H1 (cell line): ENCODE measurements around the gene BICRAL. TPM values are rescaled to one million over a fixed set of nuclear protein-coding genes. Genes with fewer than 3 reads are reported as not detected.

Experiments used
- CTCF ChIA-PET: fragments of 300-600 bp; sonication (Branson Sonifier 250); formaldehyde crosslinking; loops from one replicate; lab custom pipeline; 2021; ENCODE audit not compliant: partially characterized antibody; lab: Charles Lee
- POLR2A ChIA-PET: fragments of 300-600 bp; sonication (Branson Sonifier 250); formaldehyde crosslinking; loops from one replicate; lab custom pipeline; 2021; ENCODE audit warnings: inconsistent platforms; ENCODE audit not compliant: partially characterized antibody; lab: Charles Lee
- DNase-seq, 2 experiments: peaks; one replicate each; pipeline versions ENCODE4 v3.0.0 to v3.0.0-alpha.2; 2010 to 2022; ENCODE audit warnings: low spot score in 2 of 2, low read depth in 1 of 2, mixed read lengths in 1 of 2
- FAIRE-seq: peaks from 2 replicates; lab custom pipeline; 2011; peaks lifted over from hg19 to GRCh38; lab: Jason Lieb, UNC
- H2AFZ ChIP-seq: 2 replicates; pipeline ENCODE4 v1.8.1; 2012; ENCODE audit warnings: low read length, inconsistent platforms
- H2AK5ac ChIP-seq: 2 replicates; pipeline ENCODE4 v1.6.1; 2013; ENCODE audit warnings: low read depth, low read length
- H2BK120ac ChIP-seq: replicated peaks from 2 replicates; pipeline ENCODE3; 2013; ENCODE audit warnings: low read depth, low read length, inconsistent platforms
- H2BK12ac ChIP-seq: 2 replicates; pipeline ENCODE4 v1.6.1; 2013; ENCODE audit warnings: low read depth, low read length
- H2BK15ac ChIP-seq: 2 replicates; pipeline ENCODE4 v1.6.1; 2013; ENCODE audit warnings: low read length
- H2BK20ac ChIP-seq: 2 replicates; pipeline ENCODE4 v1.6.1; 2013; ENCODE audit warnings: low read length
- H2BK5ac ChIP-seq: 2 replicates; pipeline ENCODE4 v1.6.1; 2013; ENCODE audit warnings: low read depth, low read length
- H3K14ac ChIP-seq: 2 replicates; pipeline ENCODE4 v1.6.1; 2013; ENCODE audit warnings: inconsistent platforms; ENCODE audit not compliant: insufficient read length
- H3K18ac ChIP-seq: 2 replicates; pipeline ENCODE4 v1.6.1; 2013; ENCODE audit warnings: low read length; ENCODE audit errors: extremely low read depth
- H3K23ac ChIP-seq: 2 replicates; pipeline ENCODE4 v1.6.1; 2013; ENCODE audit warnings: inconsistent platforms; ENCODE audit not compliant: insufficient read length
- H3K23me2 ChIP-seq: 2 replicates; pipeline ENCODE4 v1.6.1; 2013; ENCODE audit warnings: low read depth, low read length
- H3K27ac ChIP-seq: 2 replicates; pipeline ENCODE4 v1.6.1; 2011; ENCODE audit warnings: low read depth, low read length, inconsistent platforms
- H3K27me3 ChIP-seq, 4 experiments: replicated peaks in 1 of 4; 1 replicate in 1 of 4; 2 replicates in 3 of 4; pipeline versions ENCODE4 v1.6.1 to v1.8.1; 2011 to 2013; ENCODE audit warnings: low read length in 3 of 4, mild to moderate bottlenecking in 3 of 4, inconsistent platforms in 2 of 4, mixed read lengths in 2 of 4, moderate library complexity in 1 of 4; ENCODE audit not compliant: control insufficient read depth in 3 of 4, insufficient read depth in 3 of 4; ENCODE audit errors: extremely low read depth in 1 of 4
- H3K36me3 ChIP-seq, 4 experiments: 2 replicates each; pipeline versions ENCODE4 v1.6.1 to v1.8.1; 2011 to 2013; ENCODE audit warnings: mild to moderate bottlenecking in 4 of 4, low read length in 3 of 4, moderate library complexity in 2 of 4, control low read depth in 1 of 4, inconsistent platforms in 1 of 4; ENCODE audit not compliant: insufficient read depth in 4 of 4, control insufficient read depth in 2 of 4
- H3K4ac ChIP-seq: replicated peaks from 2 replicates; pipeline ENCODE3; 2013; ENCODE audit warnings: low read length, low read depth, mixed read lengths, inconsistent platforms; ENCODE audit not compliant: insufficient read length
- H3K4me1 ChIP-seq, 4 experiments: replicated peaks in 1 of 4; 1 replicate in 1 of 4; 2 replicates in 3 of 4; pipeline versions ENCODE4 v1.6.1 to v1.8.1; 2011 to 2013; ENCODE audit warnings: low read length in 3 of 4, inconsistent platforms in 2 of 4, mixed read lengths in 1 of 4; ENCODE audit not compliant: insufficient read depth in 4 of 4, control insufficient read depth in 3 of 4
- H3K4me2 ChIP-seq, 2 experiments: 2 replicates each; pipeline versions ENCODE4 v1.6.1 to v1.8.1; 2011 to 2013; ENCODE audit warnings: low read depth in 2 of 2, low read length in 2 of 2, control low read depth in 1 of 2, inconsistent platforms in 1 of 2, mild to moderate bottlenecking in 1 of 2; ENCODE audit not compliant: insufficient read depth in 1 of 2
- H3K4me3 ChIP-seq, 4 experiments: fragments of 200-600, 300-600 bp in 1 of 4; sonication (generic), shearing (Covaris generic), sonication (Bioruptor Twin) in 1 of 4; 2 replicates each; pipeline versions ENCODE4 v1.5.1 to v1.8.1; 2011 to 2016; ENCODE audit warnings: low read length in 4 of 4, low read depth in 3 of 4, control low read depth in 2 of 4, inconsistent platforms in 2 of 4, mild to moderate bottlenecking in 2 of 4, mixed read lengths in 1 of 4, moderate library complexity in 1 of 4; ENCODE audit not compliant: insufficient read depth in 2 of 4; ENCODE audit errors: extremely low read depth in 1 of 4
- H3K56ac ChIP-seq: replicated peaks from 2 replicates; pipeline ENCODE3; 2013; ENCODE audit warnings: low read depth, mild to moderate bottlenecking, mixed read lengths, low read length, inconsistent platforms; ENCODE audit not compliant: insufficient read length
- H3K79me1 ChIP-seq: 2 replicates; pipeline ENCODE4 v1.6.1; 2013; ENCODE audit warnings: low read depth, low read length, control low read depth
- H3K79me2 ChIP-seq, 2 experiments: 2 replicates each; pipeline versions ENCODE4 v1.6.1 to v1.8.1; 2012 to 2013; ENCODE audit warnings: low read length in 2 of 2, mild to moderate bottlenecking in 2 of 2, inconsistent platforms in 1 of 2; ENCODE audit not compliant: insufficient read depth in 2 of 2, control insufficient read depth in 1 of 2
- H3K9ac ChIP-seq, 4 experiments: replicated peaks in 1 of 4; 1 replicate in 1 of 4; 2 replicates in 3 of 4; pipeline versions ENCODE4 v1.6.1 to v1.8.1; 2011 to 2013; ENCODE audit warnings: low read depth in 3 of 4, low read length in 3 of 4, control low read depth in 2 of 4, mild to moderate bottlenecking in 2 of 4, moderate library complexity in 2 of 4, inconsistent platforms in 1 of 4; ENCODE audit errors: extremely low read depth in 1 of 4
- H3K9me3 ChIP-seq, 2 experiments: 2 replicates each; pipeline versions ENCODE4 v1.6.1 to v1.8.1; 2012 to 2013; ENCODE audit warnings: mild to moderate bottlenecking in 2 of 2, moderate library complexity in 2 of 2, control low read depth in 1 of 2, inconsistent platforms in 1 of 2, low read depth in 1 of 2, low read length in 1 of 2, mixed read lengths in 1 of 2; ENCODE audit not compliant: insufficient read depth in 2 of 2
- H4K20me1 ChIP-seq, 2 experiments: replicated peaks in 1 of 2; 2 replicates each; pipeline versions ENCODE3 to v1.8.1; 2011 to 2013; ENCODE audit warnings: inconsistent platforms in 2 of 2, low read length in 2 of 2, mild to moderate bottlenecking in 1 of 2; ENCODE audit not compliant: insufficient read depth in 2 of 2, control insufficient read depth in 1 of 2
- H4K5ac ChIP-seq: 2 replicates; pipeline ENCODE4 v1.6.1; 2013; ENCODE audit warnings: low read length, low read depth, mixed read lengths, inconsistent platforms; ENCODE audit not compliant: insufficient read length
- H4K8ac ChIP-seq: 2 replicates; pipeline ENCODE4 v1.8.0; 2013; ENCODE audit warnings: mild to moderate bottlenecking, moderate library complexity, low read length, inconsistent platforms; ENCODE audit not compliant: insufficient read depth; ENCODE audit errors: extremely low read depth
- H4K91ac ChIP-seq: replicated peaks from 2 replicates; pipeline ENCODE3; 2013; ENCODE audit warnings: low read length, mixed read lengths, inconsistent platforms; ENCODE audit not compliant: insufficient read length
- BACH1 ChIP-seq: IDR thresholded peaks from 2 replicates; pipeline ENCODE4 v1.6.1; 2012; ENCODE audit warnings: low read length, improper control_type of control experiment
- CBX8 ChIP-seq: fragments of 300-800, 300-1000 bp; sonication (generic); IDR thresholded peaks from 2 replicates; pipeline ENCODE4 v1.7.1; 2016; ENCODE audit warnings: low read depth, low read length, borderline replicate concordance
- CEBPB ChIP-seq: IDR thresholded peaks from 2 replicates; pipeline ENCODE4 v1.6.1; 2012; ENCODE audit warnings: low read depth, low read length
- FOSL1 ChIP-seq: IDR thresholded peaks from 2 replicates; pipeline ENCODE4 v1.6.1; 2011; ENCODE audit warnings: mild to moderate bottlenecking, low read depth, low read length, moderate library complexity; ENCODE audit not compliant: insufficient read depth
- JUND ChIP-seq: IDR thresholded peaks from 2 replicates; pipeline ENCODE4 v1.6.1; 2011; ENCODE audit warnings: mild to moderate bottlenecking, improper control_type of control experiment, low read length
- NANOG ChIP-seq: IDR thresholded peaks from 2 replicates; pipeline ENCODE4 v1.6.1; 2011; ENCODE audit warnings: low read length, low read depth, mild to moderate bottlenecking, inconsistent platforms; ENCODE audit not compliant: insufficient read depth, poor library complexity, severe bottlenecking
- POLR2A ChIP-seq, 2 experiments: IDR thresholded peaks; 1 replicate in 1 of 2; 2 replicates in 1 of 2; pipeline ENCODE4 v1.6.1; 2011; ENCODE audit warnings: low read depth in 2 of 2, low read length in 2 of 2, mild to moderate bottlenecking in 2 of 2; ENCODE audit errors: control extremely low read depth in 1 of 2
- RBBP5 ChIP-seq: IDR thresholded peaks from 2 replicates; pipeline ENCODE4 v1.7.1; 2012; ENCODE audit warnings: low read depth, mild to moderate bottlenecking, inconsistent platforms, low read length, moderate library complexity, borderline replicate concordance
- RXRA ChIP-seq: IDR thresholded peaks from 2 replicates; pipeline ENCODE4 v1.6.1; 2011; ENCODE audit warnings: low read depth, mild to moderate bottlenecking, low read length, moderate library complexity; ENCODE audit not compliant: insufficient read depth
- SRF ChIP-seq: IDR thresholded peaks from 2 replicates; pipeline ENCODE4 v1.6.1; 2011; ENCODE audit warnings: mild to moderate bottlenecking, low read depth, low read length, moderate library complexity
- TCF12 ChIP-seq: IDR thresholded peaks from 2 replicates; pipeline ENCODE4 v1.6.1; 2011; ENCODE audit warnings: low read depth, mild to moderate bottlenecking, low read length
- YY1 ChIP-seq: IDR thresholded peaks from 2 replicates; pipeline ENCODE4 v1.6.1; 2011; ENCODE audit warnings: low read depth, mild to moderate bottlenecking, low read length
- WGBS, 2 experiments: shearing (Covaris generic) in 1 of 2; methylation state at CpG; one replicate each; pipeline versions ENCODE4 v1.1.6 to v1.1.7; 2013 to 2015; ENCODE audit warnings: low lambda C conversion rate in 2 of 2, mixed read lengths in 2 of 2, inconsistent platforms in 1 of 2, low coverage in 1 of 2, missing lambda C conversion rate in 1 of 2; ENCODE audit not compliant: insufficient replicate concordance in 2 of 2, insufficient coverage in 1 of 2, insufficient read length in 1 of 2; ENCODE audit errors: extremely low coverage in 1 of 2, missing lambda C conversion rate in 1 of 2; 5-methylcytosine and 5-hydroxymethylcytosine counted together
- polyA plus RNA-seq, 7 experiments: library from polyadenylated mRNA; depleted of rRNA in 3 of 7; stranded (reverse) in 5 of 7; unstranded in 2 of 7; fragments of >200 nt in 5 of 7; fragments of 200-250 nt in 2 of 7; gene quantifications; 1 replicate in 5 of 7; 2 replicates in 1 of 7; 4 replicates in 1 of 7; pipeline versions ENCODE4 v1.2.1 to v1.2.3, GENCODE V29; 2011 to 2013; ENCODE audit warnings: missing spikeins in 2 of 7, mixed read lengths in 2 of 7
- total RNA-seq: library from RNA; stranded (reverse); fragmentation: NEBNext Ultra II Directional; extraction: Animal tissue kit (Norgen Biotek cat#: 25700); gene quantifications from 2 replicates; pipeline ENCODE4 v1.2.1, GENCODE V29; 2021
- TF ChIP-seq, protein P1 (sequence below): IDR thresholded peaks from 2 replicates; pipeline ENCODE4 v1.6.1; 2011; ENCODE audit warnings: low read depth, mild to moderate bottlenecking, low read length; ENCODE audit not compliant: insufficient read depth

Gene BICRAL
- total and polyA plus RNA-seq, 2 of the 8 experiments (the other 6 are each of a cell fraction or from before 2014, with no cell fraction given): 9.4 to 12.2 TPM

DNA sequence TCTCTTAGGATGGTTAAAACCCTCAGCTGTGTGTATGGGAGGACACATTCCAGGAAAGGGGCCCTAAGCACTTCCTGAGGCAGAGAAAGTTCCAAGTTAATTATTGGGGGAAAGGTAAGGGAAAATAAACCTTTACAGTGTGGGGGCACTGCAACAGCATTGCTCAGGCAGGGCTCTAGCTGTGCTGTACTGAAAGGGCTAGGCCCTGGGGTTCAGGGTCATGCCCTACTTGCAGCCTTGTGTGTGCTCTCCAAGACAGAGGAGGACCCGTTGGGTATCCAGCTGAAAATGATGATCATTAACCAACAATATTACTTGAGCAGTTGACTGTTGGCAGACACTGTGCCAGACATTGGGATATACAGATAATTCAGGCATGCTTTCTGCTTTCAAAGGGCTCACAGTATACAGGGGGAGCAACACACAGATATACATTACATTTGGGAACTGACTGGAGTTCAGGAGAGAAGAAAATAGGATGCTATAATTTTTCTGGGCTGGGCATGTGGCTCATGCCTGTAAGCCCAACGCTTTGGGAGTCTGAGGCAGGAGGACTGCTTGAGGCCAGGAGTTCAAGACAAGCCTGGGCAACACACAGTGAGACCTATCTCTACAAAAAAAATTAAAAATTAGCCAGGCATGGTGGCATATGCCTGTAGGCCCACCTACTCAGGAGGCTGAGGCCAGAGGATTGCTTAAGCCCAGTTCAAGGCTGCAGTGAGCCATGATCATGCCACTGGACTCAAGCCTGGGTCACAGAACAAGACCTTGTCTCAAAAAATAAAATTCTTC is 88.5 kb downstream of the BICRAL start:
- Histone ChIP-seq H2BK5ac (no peak overlapping the region), H3K4me3 (no peak overlapping the region), H3K23ac (no peak overlapping the region), H2BK15ac (no peak overlapping the region), H3K9me3 (no peaks in the 10 kb centered on the region), H4K8ac (no peak overlapping the region), H2BK20ac (no peak overlapping the region), H3K14ac (no peak overlapping the region), H3K4me2 (no peak overlapping the region), H3K18ac (no peak overlapping the region), H4K5ac (no peak overlapping the region), H3K4ac (no peak overlapping the region), H2AFZ (no peak overlapping the region), H3K36me3 (peaks cover 0 to 8% (median 0%) of the 10 kb centered on the region in 4 experiments; a peak in 3 of 8 replicates), H2BK12ac (no peak overlapping the region), H3K9ac (no peak overlapping the region), H4K20me1 (no peaks in the 10 kb centered on the region), H3K27me3 (no peaks in the 10 kb centered on the region), H3K56ac (no peak overlapping the region), H2BK120ac (no peak overlapping the region), H3K23me2 (no peaks in the 10 kb centered on the region), H3K79me1 (no peaks in the 10 kb centered on the region), H3K27ac (no peak overlapping the region), H4K91ac (no peak overlapping the region), H3K4me1 (no peaks in the 10 kb centered on the region), H3K79me2 (no peaks in the 10 kb centered on the region), H2AK5ac (no peak overlapping the region)
- 87% methylated on average over 2 of the region's 2 CpGs; no CpG with 5 or more reads in 1 of the 2 experiments for WGBS, 2 experiments
- no peak for FAIRE-seq
- no peak for DNase-seq
- ChIA-PET CTCF (interaction anchor here (1.0 to 1.5 kb wide), 5 partner anchors 15 to 209 kb away, joined by 3 to 5 read pairs (median 3); no protein-coding TSS in a partner anchor), POLR2A (interaction anchor here (0.8 to 3.4 kb wide), 2 partner anchors 9 to 87 kb away, joined by 3 to 15 read pairs; partner anchors contain the start of gene RPL7L1)
- TF ChIP-seq POLR2A (IDR thresholded peaks at IDR 0.05; ENCODE audit: control extremely low read depth in 1 of 2, low read depth in 2 of 2, low read length in 2 of 2) (no peak), BACH1 (no peak), TCF12 (no peak), JUND (no peak), CBX8 (no peak), RXRA (no peak), NANOG (no peak), CEBPB (no peak), FOSL1 (no peak), YY1 (no peak), RBBP5 (no peak), SRF (no peak)
- TF ChIP-seq, protein P1, sequence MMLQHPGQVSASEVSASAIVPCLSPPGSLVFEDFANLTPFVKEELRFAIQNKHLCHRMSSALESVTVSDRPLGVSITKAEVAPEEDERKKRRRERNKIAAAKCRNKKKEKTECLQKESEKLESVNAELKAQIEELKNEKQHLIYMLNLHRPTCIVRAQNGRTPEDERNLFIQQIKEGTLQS: no peak
